ENCODE data around the gene PAM. TPM values are rescaled to one million over a fixed set of nuclear protein-coding genes. Genes with fewer than 3 reads are reported as not detected.

PAM gene
- total RNA-seq = 100 to 1,000 TPM in 1 of 2 experiments, 10 to 100 TPM in 1; 92.8 to 103 TPM

GRCh38 chr5:102754767-102755431 is at the start of gene PAM:
TSS of gene PAM (plus strand) at chr5:102755305. CDS start at chr5:102866196, 110,891 bp downstream.
- CTCF ChIA-PET = interaction anchor here (0.9 to 2.4 kb wide), 6 partner anchors 10 to 74 kb away, joined by 3 to 8 read pairs (median 4); no protein-coding TSS in a partner anchor
- POLR2A ChIA-PET = interaction anchor here (0.7 to 2.3 kb wide), 5 partner anchors 9 to 365 kb away, joined by 3 to 11 read pairs (median 8); partner anchors contain the start of genes GIN1 and PPIP5K2

GRCh38 chr5:102711525-102712385 is 43.4 kb upstream of the PAM start:
- POLR2A ChIA-PET = no interaction called here
- CTCF ChIA-PET = no interaction called here

GRCh38 chr5:102713278-102713677 is 41.8 kb upstream of the PAM start:
- ChIA-PET POLR2A (no interaction called here), CTCF (no interaction called here)

- ChIA-PET POLR2A (no interaction called here), CTCF (no interaction called here)
Observed at GRCh38 chr5:102713682-102714231, 41.3 kb upstream of the PAM start.

- ChIA-PET CTCF (interaction anchor here (0.6 kb wide), 1 partner anchor 44 kb away, joined by 3 read pairs; no protein-coding TSS in a partner anchor), POLR2A (no interaction called here)
Observed at GRCh38 chr5:102715082-102715807, 39.9 kb upstream of the PAM start.

GRCh38 chr5:102716017-102716416 is 39.1 kb upstream of the PAM start:
- ChIA-PET CTCF (interaction anchor here (0.6 kb wide), 1 partner anchor 43 kb away, joined by 3 read pairs; no protein-coding TSS in a partner anchor), POLR2A (no interaction called here)

- ChIA-PET POLR2A (no interaction called here), CTCF (no interaction called here)
Observed at GRCh38 chr5:102718819-102719218, 36.3 kb upstream of the PAM start.

GRCh38 chr5:102719886-102720285 is 35.2 kb upstream of the PAM start:
- ChIA-PET POLR2A (no interaction called here), CTCF (no interaction called here)

GRCh38 chr5:102720969-102721368 is 34.1 kb upstream of the PAM start:
- CTCF ChIA-PET = no interaction called here
- POLR2A ChIA-PET = no interaction called here

- CTCF ChIA-PET = no interaction called here
- POLR2A ChIA-PET = no interaction called here
Observed at GRCh38 chr5:102722931-102723330, 32.2 kb upstream of the PAM start.

- ChIA-PET CTCF (no interaction called here), POLR2A (no interaction called here)
Observed at GRCh38 chr5:102731693-102732092, 23.4 kb upstream of the PAM start.

GRCh38 chr5:102733534-102733933 is 21.6 kb upstream of the PAM start:
- ChIA-PET CTCF (no interaction called here), POLR2A (no interaction called here)

- CTCF ChIA-PET = no interaction called here
- POLR2A ChIA-PET = no interaction called here
Observed at GRCh38 chr5:102737161-102737560, 17.9 kb upstream of the PAM start.

- ChIA-PET CTCF (no interaction called here), POLR2A (no interaction called here)
Observed at GRCh38 chr5:102737805-102738469, 17.2 kb upstream of the PAM start.

- ChIA-PET CTCF (no interaction called here), POLR2A (no interaction called here)
Observed at GRCh38 chr5:102740515-102740914, 14.6 kb upstream of the PAM start.

- POLR2A ChIA-PET = no interaction called here
- CTCF ChIA-PET = no interaction called here
Observed at GRCh38 chr5:102742215-102742614, 12.9 kb upstream of the PAM start.

- CTCF ChIA-PET = no interaction called here
- POLR2A ChIA-PET = no interaction called here
Observed at GRCh38 chr5:102743900-102744299, 11.2 kb upstream of the PAM start.

GRCh38 chr5:102747386-102748166 is 7.5 kb upstream of the PAM start:
- ChIA-PET POLR2A (interaction anchor here (0.7 to 0.9 kb wide), 2 partner anchors 11 to 45 kb away, joined by 3 read pairs; no protein-coding TSS in a partner anchor), CTCF (interaction anchor here (1.0 kb wide), 1 partner anchor 31 kb away, joined by 3 read pairs; no protein-coding TSS in a partner anchor)
